OCI-LY7 (cell line): Measurements from ENCODE around the gene SPNS2. TPM values are rescaled to one million over a fixed set of nuclear protein-coding genes. Genes with fewer than 3 reads are reported as not detected.

ENCODE experiments used
- BruUV-seq: library from RNA; stranded (reverse); fragments of 400-500 nt; replicated peaks from 2 replicates; lab custom pipeline; 2021; lab: Mats Ljungman, UMichigan
- CTCF ChIA-PET: fragments of 300-600 bp; sonication (Branson Sonifier 250); formaldehyde crosslinking; loops from one replicate; lab custom pipeline; 2022; ENCODE audit warnings: antibody characterized with exemption; ENCODE audit not compliant: unreplicated experiment; lab: Charles Lee
- POLR2A ChIA-PET: fragments of 300-600 bp; sonication (Branson Sonifier 250); formaldehyde crosslinking; loops from one replicate; lab custom pipeline; 2022; ENCODE audit warnings: antibody characterized with exemption; lab: Charles Lee
- DNase-seq: peaks from one replicate; pipeline ENCODE4 v3.0.0-alpha.2; 2015; ENCODE audit warnings: low spot score
- H2AFZ ChIP-seq: fragments of 200-600 bp; sonication (generic), shearing (Covaris generic); 2 replicates; pipeline ENCODE4 v1.6.1; 2014; ENCODE audit warnings: mild to moderate bottlenecking, antibody characterized with exemption, low read length, moderate library complexity
- H3K27ac ChIP-seq: fragments of 200-600 bp; sonication (generic); 2 replicates; pipeline ENCODE4 v1.5.1; 2014; ENCODE audit warnings: mixed run types, low read depth, mild to moderate bottlenecking, moderate library complexity, low read length, inconsistent platforms; ENCODE audit not compliant: poor library complexity, severe bottlenecking
- H3K36me3 ChIP-seq: fragments of 200-600 bp; sonication (generic); 2 replicates; pipeline ENCODE4 v1.6.1; 2014; ENCODE audit warnings: mild to moderate bottlenecking, antibody characterized with exemption, low read length, moderate library complexity, mixed read lengths; ENCODE audit not compliant: insufficient read depth
- H3K4me1 ChIP-seq: fragments of 200-600 bp; sonication (generic); 2 replicates; pipeline ENCODE4 v1.5.1; 2014; ENCODE audit warnings: mild to moderate bottlenecking, low read length; ENCODE audit not compliant: insufficient read depth, poor library complexity, severe bottlenecking
- H3K4me2 ChIP-seq: fragments of 200-600 bp; sonication (generic); 2 replicates; pipeline ENCODE4 v1.6.1; 2014; ENCODE audit warnings: mild to moderate bottlenecking, low read length
- H3K4me3 ChIP-seq: fragments of 200-600 bp; sonication (generic); 2 replicates; pipeline ENCODE4 v1.5.1; 2014; ENCODE audit warnings: mild to moderate bottlenecking, low read depth, low read length; ENCODE audit not compliant: poor library complexity, severe bottlenecking
- H3K79me2 ChIP-seq: fragments of 200-600 bp; sonication (generic); 2 replicates; pipeline ENCODE4 v1.6.1; 2016; ENCODE audit warnings: low read depth, mild to moderate bottlenecking, low read length, moderate library complexity, mixed read lengths; ENCODE audit not compliant: insufficient read depth
- H3K9me2 ChIP-seq: fragments of 200-600 bp; sonication (generic); 2 replicates; pipeline ENCODE4 v1.6.1; 2016; ENCODE audit warnings: mild to moderate bottlenecking, low read length, mixed read lengths; ENCODE audit not compliant: insufficient read depth
- H3K9me3 ChIP-seq: fragments of 200-600 bp; sonication (generic); 2 replicates; pipeline ENCODE4 v1.6.1; 2014; ENCODE audit warnings: mild to moderate bottlenecking, mixed run types, low read length, mixed read lengths
- H4K20me1 ChIP-seq: fragments of 200-600 bp; sonication (generic); 2 replicates; pipeline ENCODE4 v1.6.1; 2014; ENCODE audit warnings: mild to moderate bottlenecking, antibody characterized with exemption, low read length, moderate library complexity, mixed read lengths; ENCODE audit not compliant: insufficient read depth
- CTCF ChIP-seq: fragments of 200-600 bp; sonication (generic); conservative IDR thresholded peaks from 2 replicates; pipeline ENCODE4 v1.5.1; 2014; ENCODE audit warnings: mild to moderate bottlenecking, antibody characterized with exemption, low read length, moderate library complexity, mixed read lengths
- EZH2phosphoT487 ChIP-seq: fragments of 200-600 bp; sonication (generic); IDR thresholded peaks from 2 replicates; pipeline ENCODE4 v1.6.1; 2018; ENCODE audit warnings: low read depth, borderline replicate concordance, mild to moderate bottlenecking, mixed run types, antibody characterized with exemption, low read length, moderate library complexity, mixed read lengths
- intact Hi-C: fragments of 100-400 bp; cut with micrococcal nuclease; formaldehyde crosslinking; loops from one replicate; pipeline ENCODE4 v1.10.0; 2022; ENCODE audit not compliant: unreplicated experiment
- total RNA-seq, 2 experiments: library from RNA; depleted of rRNA in 1 of 2; stranded (reverse); fragments of >200 nt in 1 of 2; shearing (Covaris generic) in 1 of 2; gene quantifications; 2 replicates each; pipeline ENCODE4 v1.2.3, GENCODE V29; 2014 to 2022

The SPNS2 gene
- total RNA-seq, 2 experiments from 2014 or later: 1.6 to 5.4 TPM

GRCh38 chr17:4506175-4506813 lies 7.6 kb downstream of the SPNS2 start:
- H3K4me1 ChIP-seq: peaks cover 26% of the 10 kb centered on the region
- no peaks in the 10 kb centered on the region for H4K20me1 ChIP-seq
- no peaks in the 10 kb centered on the region for H3K79me2 ChIP-seq
- ChIA-PET CTCF (no interaction called here), POLR2A (interaction anchor here (1.0 kb wide), 1 partner anchor 14 kb away, joined by 3 read pairs; no protein-coding TSS in a partner anchor)
- BruUV-seq: no TSS peak
- no peak overlapping the region for H3K4me3 ChIP-seq
- H2AFZ ChIP-seq: no peak overlapping the region
- no peaks in the 10 kb centered on the region for H3K36me3 ChIP-seq
- no peak overlapping the region for H3K4me2 ChIP-seq
- H3K9me3 ChIP-seq: no peaks in the 10 kb centered on the region
- DNase-seq: no peak
- H3K9me2 ChIP-seq: no peaks in the 10 kb centered on the region
- intact Hi-C loops: no loop called here
- TF ChIP-seq CTCF: no peak
- no peak for TF ChIP-seq EZH2phosphoT487
- H3K27ac ChIP-seq: no peak overlapping the region

- TF ChIP-seq CTCF (no peak), EZH2phosphoT487 (no peak)
- no peaks in the 10 kb centered on the region for H3K9me2 ChIP-seq
- H3K79me2 ChIP-seq: no peaks in the 10 kb centered on the region
- no peaks in the 10 kb centered on the region for H4K20me1 ChIP-seq
- POLR2A ChIA-PET: interaction anchor here (1.0 kb wide), 1 partner anchor 13 kb away, joined by 3 read pairs; no protein-coding TSS in a partner anchor
- no peak for DNase-seq
- no peak overlapping the region for H3K4me2 ChIP-seq
- H2AFZ ChIP-seq: no peak overlapping the region
- H3K4me3 ChIP-seq: no peak overlapping the region
- intact Hi-C loops: no loop called here
- H3K4me1 ChIP-seq: peaks cover 28% of the 10 kb centered on the region
- no peaks in the 10 kb centered on the region for H3K9me3 ChIP-seq
- BruUV-seq: no TSS peak
- no peaks in the 10 kb centered on the region for H3K36me3 ChIP-seq
- no peak overlapping the region for H3K27ac ChIP-seq
- CTCF ChIA-PET: no interaction called here
Observed at GRCh38 chr17:4506892-4507291, 8.2 kb downstream of the SPNS2 start.

GRCh38 chr17:4507361-4508111 lies 8.9 kb downstream of the SPNS2 start:
- intact Hi-C loops: no loop called here
- POLR2A ChIA-PET: interaction anchor here (1.0 kb wide), 1 partner anchor 13 kb away, joined by 3 read pairs; no protein-coding TSS in a partner anchor
- H3K4me3 ChIP-seq: no peak overlapping the region

More at GRCh38 chr17:4507361-4508111, 8.9 kb downstream of the SPNS2 start:
- DNase-seq: no peak
- CTCF ChIA-PET: no interaction called here
- no TSS peak for BruUV-seq
- H4K20me1 ChIP-seq: no peaks in the 10 kb centered on the region
- no peak overlapping the region for H3K27ac ChIP-seq
- TF ChIP-seq EZH2phosphoT487: no peak
- TF ChIP-seq CTCF: no peak
- H3K4me1 ChIP-seq: peaks cover 28% of the 10 kb centered on the region
- no peaks in the 10 kb centered on the region for H3K79me2 ChIP-seq
- no peaks in the 10 kb centered on the region for H3K36me3 ChIP-seq
- no peaks in the 10 kb centered on the region for H3K9me3 ChIP-seq
- H2AFZ ChIP-seq: no peak overlapping the region
- H3K4me2 ChIP-seq: no peak overlapping the region
- H3K9me2 ChIP-seq: no peaks in the 10 kb centered on the region
